CD8-positive, alpha-beta memory T cell (primary cell): ENCODE data around the gene GRIK4. TPM values are rescaled to one million over a fixed set of nuclear protein-coding genes. Genes with fewer than 3 reads are reported as not detected.

ENCODE experiments used
- CTCF ChIA-PET: fragments of 350-600 bp; sonication (Branson Sonifier 250); formaldehyde crosslinking; loops from one replicate; lab custom pipeline; 2021; ENCODE audit warnings: antibody characterized with exemption; lab: Charles Lee
- POLR2A ChIA-PET: fragments of 350-600 bp; sonication (Branson Sonifier 250); formaldehyde crosslinking; loops from one replicate; lab custom pipeline; 2021; ENCODE audit warnings: antibody characterized with exemption; lab: Charles Lee
- DNase-seq, 5 donors: peaks; one replicate each; pipeline versions ENCODE4 v3.0.0 to v3.0.0-alpha.2; 2020 to 2022; ENCODE audit warnings: mixed read lengths in 1 of 5
- H3K27ac ChIP-seq: one replicate; pipeline ENCODE4 v1.7.0; 2013; ENCODE audit warnings: low read depth, mild to moderate bottlenecking, low read length, moderate library complexity
- H3K27me3 ChIP-seq: 2 replicates; pipeline ENCODE4 v1.7.0; 2013; ENCODE audit warnings: low read length, mild to moderate bottlenecking; ENCODE audit not compliant: insufficient read depth, poor library complexity, severe bottlenecking
- H3K36me3 ChIP-seq: 2 replicates; pipeline ENCODE4 v1.7.0; 2013; ENCODE audit warnings: mild to moderate bottlenecking, low read length, moderate library complexity; ENCODE audit not compliant: insufficient read depth
- H3K4me1 ChIP-seq: 2 replicates; pipeline ENCODE4 v1.7.0; 2013; ENCODE audit warnings: mild to moderate bottlenecking, low read length, moderate library complexity; ENCODE audit not compliant: insufficient read depth
- H3K4me3 ChIP-seq: 2 replicates; pipeline ENCODE4 v1.7.0; 2013; ENCODE audit warnings: mild to moderate bottlenecking, low read length
- H3K9me3 ChIP-seq: 2 replicates; pipeline ENCODE4 v1.7.0; 2013; ENCODE audit warnings: mild to moderate bottlenecking, low read length
- H3K27ac Mint-ChIP-seq, 8 donors: one replicate each; pipeline ENCODE4 v1.8.0; 2020 to 2021; ENCODE audit warnings: mixed read lengths in 8 of 8, mild to moderate bottlenecking in 6 of 8, inconsistent platforms in 3 of 8, moderate library complexity in 3 of 8
- H3K27me3 Mint-ChIP-seq, 2 donors: one replicate each; pipeline ENCODE4 v1.8.0; 2020 to 2021; ENCODE audit warnings: mixed read lengths in 2 of 2, mild to moderate bottlenecking in 1 of 2, moderate library complexity in 1 of 2
- H3K36me3 Mint-ChIP-seq, 3 donors: one replicate each; pipeline ENCODE4 v1.8.0; 2020 to 2021; ENCODE audit warnings: mixed read lengths in 3 of 3, inconsistent platforms in 1 of 3, mild to moderate bottlenecking in 1 of 3
- H3K4me1 Mint-ChIP-seq, 3 donors: one replicate each; pipeline ENCODE4 v1.8.0; 2020 to 2021; ENCODE audit warnings: mixed read lengths in 3 of 3, inconsistent platforms in 1 of 3, mild to moderate bottlenecking in 1 of 3
- H3K4me3 Mint-ChIP-seq, 7 donors: one replicate each; pipeline ENCODE4 v1.8.0; 2020 to 2021; ENCODE audit warnings: mixed read lengths in 7 of 7, mild to moderate bottlenecking in 6 of 7, moderate library complexity in 4 of 7, inconsistent platforms in 2 of 7
- H3K9me3 Mint-ChIP-seq, 5 donors: one replicate each; pipeline ENCODE4 v1.8.0; 2020 to 2022; ENCODE audit warnings: mixed read lengths in 5 of 5, mild to moderate bottlenecking in 3 of 5, moderate library complexity in 2 of 5, inconsistent platforms in 1 of 5
- polyA plus RNA-seq: library from polyadenylated mRNA; unstranded; fragments of 300-500 nt; fragmentation: Illumina TruSeq; gene quantifications from one replicate; pipeline ENCODE4 v1.2.3, GENCODE V29; 2021
- total RNA-seq, 2 experiments: library from RNA; stranded (reverse); gene quantifications; one replicate each; pipeline ENCODE4 v1.2.3, GENCODE V29; 2021

The GRIK4 gene
- total and polyA plus RNA-seq, 3 experiments from 2014 or later: 0.07 TPM; not detected in 2

DNA sequence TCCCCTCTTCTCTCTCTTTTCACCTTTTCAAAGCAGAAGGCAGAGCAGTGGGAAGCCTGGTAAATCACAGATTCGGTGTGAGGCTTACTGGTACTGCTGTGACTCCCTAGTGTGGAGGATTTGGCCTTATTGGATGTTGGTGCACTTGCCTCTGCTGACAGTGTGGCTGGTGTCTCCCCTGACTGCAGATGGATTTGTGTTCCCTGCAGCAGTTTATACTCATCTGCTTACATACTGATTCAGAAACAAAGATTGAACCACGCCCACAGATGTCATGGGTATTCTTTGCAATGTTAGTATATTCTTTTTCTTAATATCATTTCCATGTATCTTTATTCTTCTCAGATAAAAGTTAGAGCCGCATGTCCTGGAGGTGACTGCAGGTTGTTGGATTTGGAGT is 26.8 kb upstream of the GRIK4 start:
- Histone ChIP-seq H3K36me3 (no peaks in the 10 kb centered on the region), H3K9me3 (no peaks in the 10 kb centered on the region), H3K4me1 (no peaks in the 10 kb centered on the region), H3K27ac (no peak overlapping the region), H3K27me3 (no peaks in the 10 kb centered on the region), H3K4me3 (no peak overlapping the region)
- no peaks in the 10 kb centered on the region for H3K9me3 Mint-ChIP-seq
- H3K36me3 Mint-ChIP-seq: peaks cover 15 to 43% (median 17%) of the 10 kb centered on the region in 3 donors
- H3K27me3 Mint-ChIP-seq: no peaks in the 10 kb centered on the region
- peak overlapping the region in 1 of 8 donors; percentile 35 for H3K27ac Mint-ChIP-seq
- POLR2A ChIA-PET: no interaction called here
- CTCF ChIA-PET: no interaction called here
- no peak for DNase-seq
- H3K4me3 Mint-ChIP-seq: no peak overlapping the region
- H3K4me1 Mint-ChIP-seq: no peaks in the 10 kb centered on the region

DNA sequence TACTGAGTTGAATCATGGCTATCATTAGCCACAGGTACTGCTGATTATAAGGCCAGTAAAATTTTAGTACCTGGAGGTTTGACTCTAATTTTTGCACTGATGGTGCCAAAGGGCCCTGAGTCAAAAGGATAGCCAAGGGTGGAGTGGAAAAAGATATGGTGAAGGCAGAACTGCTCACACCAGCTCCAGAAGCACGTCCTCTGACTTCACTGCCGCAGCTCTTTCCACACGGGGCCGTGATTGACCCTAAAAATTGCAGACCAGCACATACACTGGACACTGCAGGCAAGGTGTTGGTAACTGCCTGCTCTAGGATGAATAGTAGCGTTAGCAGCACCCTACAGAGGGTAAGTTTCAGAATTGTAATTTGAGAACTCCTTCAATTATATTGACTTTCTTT is 25.4 kb upstream of the GRIK4 start:
- Mint-ChIP-seq H3K36me3 (peaks cover 6 to 29% (median 8%) of the 10 kb centered on the region in 3 donors), H3K4me1 (no peaks in the 10 kb centered on the region), H3K27ac (no peak overlapping the region), H3K9me3 (no peaks in the 10 kb centered on the region), H3K4me3 (no peak overlapping the region), H3K27me3 (no peaks in the 10 kb centered on the region)
- Histone ChIP-seq H3K27ac (no peak overlapping the region), H3K4me3 (no peak overlapping the region), H3K9me3 (no peaks in the 10 kb centered on the region), H3K36me3 (no peaks in the 10 kb centered on the region), H3K27me3 (no peaks in the 10 kb centered on the region), H3K4me1 (no peaks in the 10 kb centered on the region)
- CTCF ChIA-PET: no interaction called here
- POLR2A ChIA-PET: no interaction called here
- DNase-seq: no peak

DNA sequence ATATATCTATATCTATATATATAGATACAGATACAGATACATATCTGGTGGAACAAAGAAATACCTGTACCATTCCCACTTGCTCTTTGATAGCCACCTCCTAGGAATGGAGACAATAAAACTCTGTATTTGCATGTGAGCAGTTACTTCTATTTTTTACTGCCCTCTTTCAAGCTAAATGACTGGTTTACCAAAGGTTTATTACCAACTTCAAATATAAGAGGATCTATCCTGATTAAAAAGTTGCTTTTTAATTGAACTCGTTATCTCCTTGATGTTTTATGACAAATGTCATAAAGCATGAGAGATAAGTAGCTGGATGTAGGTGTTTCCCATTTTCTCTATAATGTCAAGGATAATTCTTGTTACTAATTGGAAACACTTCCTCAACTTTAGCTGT is 21.7 kb upstream of the GRIK4 start:
- H3K36me3 Mint-ChIP-seq: peaks cover under 1 to 11% (median 2%) of the 10 kb centered on the region in 3 donors
- no peaks in the 10 kb centered on the region for H3K4me1 ChIP-seq
- no peaks in the 10 kb centered on the region for H3K9me3 ChIP-seq
- no peak overlapping the region for H3K27ac Mint-ChIP-seq
- H3K27me3 ChIP-seq: no peaks in the 10 kb centered on the region
- no peak overlapping the region for H3K4me3 Mint-ChIP-seq
- no peak overlapping the region for H3K27ac ChIP-seq
- ChIA-PET CTCF (interaction anchor here (1.1 kb wide), 1 partner anchor 21 kb away, joined by 3 read pairs; no protein-coding TSS in a partner anchor), POLR2A (no interaction called here)
- H3K9me3 Mint-ChIP-seq: no peaks in the 10 kb centered on the region
- DNase-seq: no peak
- no peaks in the 10 kb centered on the region for H3K4me1 Mint-ChIP-seq
- H3K4me3 ChIP-seq: no peak overlapping the region
- H3K36me3 ChIP-seq: no peaks in the 10 kb centered on the region
- peaks cover 0 to 4% of the 10 kb centered on the region in 2 donors for H3K27me3 Mint-ChIP-seq

DNA sequence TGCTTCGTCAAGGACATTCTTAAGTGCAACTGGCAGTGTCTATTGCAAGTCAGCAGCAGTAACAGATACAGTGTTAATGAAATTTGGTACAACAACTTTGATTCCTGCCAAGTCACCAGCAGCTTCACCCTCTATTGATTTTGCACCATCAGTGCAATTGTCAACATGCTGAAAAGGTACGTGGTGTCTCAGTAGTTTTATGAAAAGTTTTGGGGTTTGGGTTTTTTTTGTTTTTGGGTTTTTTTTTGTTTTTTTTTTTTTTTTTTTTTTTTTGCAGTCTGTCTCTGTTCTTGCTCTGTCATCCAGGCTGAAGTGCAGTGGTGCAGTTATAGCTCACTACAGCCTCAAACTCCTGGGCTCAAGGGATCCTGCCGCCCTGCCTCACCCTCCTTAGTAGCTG is 19.1 kb upstream of the GRIK4 start:
- Mint-ChIP-seq H3K4me3 (no peak overlapping the region), H3K27ac (no peak overlapping the region), H3K9me3 (no peaks in the 10 kb centered on the region), H3K4me1 (no peaks in the 10 kb centered on the region), H3K27me3 (peaks cover 6 to 8% of the 10 kb centered on the region in 2 donors), H3K36me3 (no peaks in the 10 kb centered on the region)
- no peaks in the 10 kb centered on the region for H3K36me3 ChIP-seq
- no peak overlapping the region for H3K4me3 ChIP-seq
- H3K27ac ChIP-seq: no peak overlapping the region
- CTCF ChIA-PET: no interaction called here
- no peaks in the 10 kb centered on the region for H3K9me3 ChIP-seq
- POLR2A ChIA-PET: no interaction called here
- H3K27me3 ChIP-seq: no peaks in the 10 kb centered on the region
- H3K4me1 ChIP-seq: no peaks in the 10 kb centered on the region
- no peak for DNase-seq

DNA sequence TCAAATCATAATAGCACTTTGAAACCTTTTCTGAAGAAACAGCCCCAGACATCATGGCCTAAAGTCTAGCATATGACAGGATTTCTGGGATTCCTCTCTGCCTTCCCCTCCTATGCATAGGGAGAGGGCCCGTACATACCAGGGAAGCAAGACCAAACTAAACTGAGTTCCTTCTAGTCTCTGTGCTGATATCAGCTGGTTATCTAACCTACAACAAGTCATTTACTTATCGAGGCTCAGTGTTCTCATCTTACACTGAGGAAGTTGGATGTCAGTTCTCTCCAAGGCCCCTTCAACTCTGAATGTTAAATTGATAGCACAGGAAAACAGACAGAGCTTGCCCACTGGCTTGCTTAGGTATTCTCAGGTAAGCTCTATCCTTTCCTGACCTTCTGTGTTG is 17.0 kb upstream of the GRIK4 start:
- CTCF ChIA-PET: no interaction called here
- Histone ChIP-seq H3K4me1 (no peaks in the 10 kb centered on the region), H3K36me3 (no peaks in the 10 kb centered on the region), H3K27me3 (no peaks in the 10 kb centered on the region), H3K4me3 (no peak overlapping the region), H3K27ac (no peak overlapping the region), H3K9me3 (no peaks in the 10 kb centered on the region)
- H3K27me3 Mint-ChIP-seq: peaks cover 9 to 12% of the 10 kb centered on the region in 2 donors
- H3K4me3 Mint-ChIP-seq: no peak overlapping the region
- no peak overlapping the region for H3K27ac Mint-ChIP-seq
- H3K36me3 Mint-ChIP-seq: no peaks in the 10 kb centered on the region
- H3K4me1 Mint-ChIP-seq: no peaks in the 10 kb centered on the region
- DNase-seq: no peak
- POLR2A ChIA-PET: no interaction called here
- no peaks in the 10 kb centered on the region for H3K9me3 Mint-ChIP-seq

DNA sequence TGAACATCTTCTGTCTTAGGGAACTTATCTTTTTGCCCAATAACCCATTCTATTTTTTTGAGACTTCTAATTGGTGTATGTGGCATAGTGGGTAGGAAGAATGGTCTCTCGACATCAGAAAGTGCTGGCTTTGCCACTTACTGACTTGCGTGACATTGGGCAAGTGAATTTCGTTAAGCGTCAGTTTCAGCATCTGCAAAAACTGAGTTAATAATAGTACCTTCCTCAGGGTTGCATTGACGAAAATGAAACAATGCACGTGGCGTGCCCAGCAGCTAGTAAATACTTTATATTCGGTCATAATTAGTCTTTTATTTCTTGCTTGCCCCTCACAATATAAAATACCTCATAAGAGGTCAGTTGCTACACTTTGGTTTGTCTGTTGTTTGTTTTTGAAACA is 12.5 kb upstream of the GRIK4 start:
- POLR2A ChIA-PET: no interaction called here
- Mint-ChIP-seq H3K36me3 (no peaks in the 10 kb centered on the region), H3K4me1 (no peaks in the 10 kb centered on the region)

DNA sequence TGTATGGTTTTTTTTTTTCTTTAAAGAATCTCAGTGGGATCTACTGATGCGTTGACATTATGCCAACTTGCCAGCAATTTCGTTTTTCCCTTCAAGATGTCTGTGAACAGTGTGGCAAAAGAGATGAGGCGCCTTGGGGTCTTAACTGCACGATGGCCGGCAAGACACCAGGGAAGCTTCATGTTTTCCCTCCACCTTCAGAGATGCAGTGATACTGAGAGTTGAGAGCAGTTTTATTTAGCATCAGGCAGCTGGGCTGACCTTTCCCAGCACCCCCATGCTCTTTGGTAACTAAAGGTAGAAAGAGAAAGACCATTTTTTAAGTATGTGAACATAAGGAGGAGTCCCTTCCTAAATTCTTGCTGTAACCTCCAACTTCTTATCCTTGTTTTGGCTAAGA is 11.7 kb upstream of the GRIK4 start:
- Mint-ChIP-seq H3K27me3 (peaks cover 24 to 49% of the 10 kb centered on the region in 2 donors), H3K36me3 (no peaks in the 10 kb centered on the region), H3K9me3 (no peaks in the 10 kb centered on the region), H3K4me1 (no peaks in the 10 kb centered on the region), H3K4me3 (no peak overlapping the region), H3K27ac (no peak overlapping the region)
- no peak for DNase-seq
- H3K27ac ChIP-seq: no peak overlapping the region
- H3K4me1 ChIP-seq: no peaks in the 10 kb centered on the region
- H3K4me3 ChIP-seq: no peak overlapping the region
- CTCF ChIA-PET: interaction anchor here (1.3 kb wide), 1 partner anchor 35 kb away, joined by 3 read pairs; no protein-coding TSS in a partner anchor
- POLR2A ChIA-PET: no interaction called here
- peaks cover 8% of the 10 kb centered on the region for H3K27me3 ChIP-seq
- H3K9me3 ChIP-seq: no peaks in the 10 kb centered on the region
- H3K36me3 ChIP-seq: no peaks in the 10 kb centered on the region

More for the DNA sequence above, 12.5 kb upstream of the GRIK4 start:
- Mint-ChIP-seq H3K27me3 (peaks cover 23 to 43% of the 10 kb centered on the region in 2 donors), H3K27ac (no peak overlapping the region), H3K4me3 (no peak overlapping the region), H3K9me3 (no peaks in the 10 kb centered on the region)
- Histone ChIP-seq H3K36me3 (no peaks in the 10 kb centered on the region), H3K27ac (no peak overlapping the region), H3K27me3 (peaks cover 2% of the 10 kb centered on the region), H3K4me1 (no peaks in the 10 kb centered on the region), H3K4me3 (no peak overlapping the region), H3K9me3 (no peaks in the 10 kb centered on the region)
- no peak for DNase-seq
- CTCF ChIA-PET: no interaction called here

DNA sequence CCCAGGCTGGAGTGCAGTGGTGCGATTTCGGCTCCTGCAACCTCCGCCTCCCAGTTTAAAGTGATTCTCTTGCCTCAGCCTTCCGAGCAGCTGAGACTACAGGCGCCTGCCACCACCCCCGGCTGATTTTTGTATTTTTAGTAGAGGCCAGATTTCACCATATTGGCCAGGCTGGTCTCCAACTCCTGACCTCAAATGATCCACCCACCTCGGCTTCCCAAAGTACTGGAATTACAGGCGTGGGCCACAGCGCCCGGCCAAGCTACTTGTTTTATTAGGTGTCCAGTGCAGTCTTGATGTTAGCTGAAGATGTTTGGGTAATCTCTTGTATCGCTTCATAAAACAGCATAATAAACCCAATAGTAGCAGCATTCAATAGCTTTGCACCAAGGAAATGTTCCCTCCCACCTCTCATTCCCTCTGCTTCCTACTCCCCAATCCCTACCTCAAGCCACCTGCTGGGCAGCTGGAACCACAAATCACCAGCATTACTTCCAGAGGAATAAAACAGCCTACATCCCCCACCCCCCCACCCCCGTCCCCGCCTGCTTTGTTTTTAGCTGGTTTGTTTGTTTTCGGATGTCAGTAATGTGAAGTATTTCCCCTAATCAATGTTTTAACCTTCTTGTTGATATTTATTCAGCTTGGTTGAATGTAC is 11.0 kb upstream of the GRIK4 start:
- Histone ChIP-seq H3K4me1 (no peaks in the 10 kb centered on the region), H3K9me3 (no peaks in the 10 kb centered on the region), H3K27ac (no peak overlapping the region), H3K36me3 (no peaks in the 10 kb centered on the region), H3K4me3 (no peak overlapping the region), H3K27me3 (peaks cover 8% of the 10 kb centered on the region)
- Mint-ChIP-seq H3K36me3 (no peaks in the 10 kb centered on the region), H3K4me1 (no peaks in the 10 kb centered on the region), H3K9me3 (no peaks in the 10 kb centered on the region), H3K27me3 (peaks cover 25 to 55% of the 10 kb centered on the region in 2 donors), H3K4me3 (no peak overlapping the region), H3K27ac (no peak overlapping the region)
- ChIA-PET CTCF (interaction anchor here (1.3 kb wide), 1 partner anchor 35 kb away, joined by 3 read pairs; no protein-coding TSS in a partner anchor), POLR2A (no interaction called here)
- DNase-seq: no peak
